Measurements from ENCODE around the gene TRIM36.

TRIM36 gene

GRCh38 chr5:115079924-115080623 is 89.6 kb downstream of the TRIM36 start:
- no peak overlapping the region for H3K4me3 ChIP-seq (ENCODE audit: low read length)
- DNase-seq (ENCODE audit: low read depth): no peak
- TF ChIP-seq, protein P1, sequence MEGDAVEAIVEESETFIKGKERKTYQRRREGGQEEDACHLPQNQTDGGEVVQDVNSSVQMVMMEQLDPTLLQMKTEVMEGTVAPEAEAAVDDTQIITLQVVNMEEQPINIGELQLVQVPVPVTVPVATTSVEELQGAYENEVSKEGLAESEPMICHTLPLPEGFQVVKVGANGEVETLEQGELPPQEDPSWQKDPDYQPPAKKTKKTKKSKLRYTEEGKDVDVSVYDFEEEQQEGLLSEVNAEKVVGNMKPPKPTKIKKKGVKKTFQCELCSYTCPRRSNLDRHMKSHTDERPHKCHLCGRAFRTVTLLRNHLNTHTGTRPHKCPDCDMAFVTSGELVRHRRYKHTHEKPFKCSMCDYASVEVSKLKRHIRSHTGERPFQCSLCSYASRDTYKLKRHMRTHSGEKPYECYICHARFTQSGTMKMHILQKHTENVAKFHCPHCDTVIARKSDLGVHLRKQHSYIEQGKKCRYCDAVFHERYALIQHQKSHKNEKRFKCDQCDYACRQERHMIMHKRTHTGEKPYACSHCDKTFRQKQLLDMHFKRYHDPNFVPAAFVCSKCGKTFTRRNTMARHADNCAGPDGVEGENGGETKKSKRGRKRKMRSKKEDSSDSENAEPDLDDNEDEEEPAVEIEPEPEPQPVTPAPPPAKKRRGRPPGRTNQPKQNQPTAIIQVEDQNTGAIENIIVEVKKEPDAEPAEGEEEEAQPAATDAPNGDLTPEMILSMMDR (conservative IDR thresholded peaks at IDR 0.05; ENCODE audit: low read depth, low read length): no peak
